IMR-90 (cell line): ENCODE data around the gene URB1. TPM values are rescaled to one million over a fixed set of nuclear protein-coding genes. Genes with fewer than 3 reads are reported as not detected.

Experiments
- ATAC-seq: fragments of 200-7000 bp; cut with Tn5 transposase; 2 replicates; pipeline ENCODE4 v1.9.1; 2020; ENCODE audit warnings: low read depth, mild to moderate bottlenecking, moderate library complexity
- BruUV-seq: library from RNA; stranded (reverse); fragments of 400-500 nt; replicated peaks from 2 replicates; lab custom pipeline; 2021; lab: Mats Ljungman, UMichigan
- CTCF ChIA-PET: fragments of 300-600 bp; formaldehyde crosslinking; extraction: SDS; loops from one replicate; lab custom pipeline; 2021; ENCODE audit warnings: antibody characterized with exemption; lab: Yijun Ruan, JAX
- POLR2A ChIA-PET: fragments of 300-600 bp; sonication (Branson Sonifier 250); formaldehyde crosslinking; loops from one replicate; lab custom pipeline; 2022; ENCODE audit warnings: antibody characterized with exemption; ENCODE audit not compliant: unreplicated experiment; lab: Charles Lee
- DNase-seq: peaks from one replicate; pipeline ENCODE4 v3.0.0; 2013
- H2AFZ ChIP-seq: replicated peaks from 2 replicates; pipeline ENCODE3; 2013; ENCODE audit warnings: low read length, mild to moderate bottlenecking; ENCODE audit not compliant: poor library complexity
- H2AK5ac ChIP-seq: 2 replicates; pipeline ENCODE4 v1.6.1; 2013; ENCODE audit warnings: low read depth, low read length, inconsistent platforms
- H2AK9ac ChIP-seq: replicated peaks from 2 replicates; pipeline ENCODE3; 2013; ENCODE audit warnings: mild to moderate bottlenecking, low read depth, low read length, moderate library complexity; ENCODE audit not compliant: poor library complexity
- H2BK120ac ChIP-seq: 2 replicates; pipeline ENCODE4 v1.6.1; 2013; ENCODE audit warnings: low read depth, low read length, inconsistent platforms
- H2BK15ac ChIP-seq: 3 replicates; pipeline ENCODE4 v1.6.1; 2013; ENCODE audit warnings: low read depth, low read length, inconsistent platforms
- H2BK20ac ChIP-seq: 2 replicates; pipeline ENCODE4 v1.6.1; 2013; ENCODE audit warnings: low read depth, mild to moderate bottlenecking, inconsistent platforms, low read length, moderate library complexity
- H2BK5ac ChIP-seq: 2 replicates; pipeline ENCODE4 v1.6.1; 2013; ENCODE audit warnings: mild to moderate bottlenecking, low read depth, low read length, inconsistent platforms; ENCODE audit not compliant: poor library complexity, severe bottlenecking
- H3K14ac ChIP-seq: replicated peaks from 2 replicates; pipeline ENCODE4 v1.6.1; 2013; ENCODE audit warnings: low read depth, low read length, inconsistent platforms
- H3K18ac ChIP-seq: 2 replicates; pipeline ENCODE4 v1.6.1; 2013; ENCODE audit warnings: low read depth, low read length, control low read depth
- H3K23ac ChIP-seq: 2 replicates; pipeline ENCODE4 v1.6.1; 2013; ENCODE audit warnings: low read depth, low read length, inconsistent platforms
- H3K27ac ChIP-seq: 2 replicates; pipeline ENCODE4 v1.5.1; 2013; ENCODE audit warnings: mild to moderate bottlenecking, control low read depth, low read length; ENCODE audit not compliant: insufficient read depth
- H3K27me3 ChIP-seq: 2 replicates; pipeline ENCODE4 v1.6.1; 2013; ENCODE audit warnings: low read length; ENCODE audit not compliant: control insufficient read depth, insufficient read depth
- H3K36me3 ChIP-seq: 2 replicates; pipeline ENCODE4 v1.6.1; 2013; ENCODE audit warnings: low read length, mixed read lengths; ENCODE audit not compliant: control insufficient read depth, insufficient read depth
- H3K4ac ChIP-seq: 2 replicates; pipeline ENCODE4 v1.6.1; 2013; ENCODE audit warnings: low read depth, low read length, inconsistent platforms
- H3K4me1 ChIP-seq: 2 replicates; pipeline ENCODE4 v1.6.1; 2013; ENCODE audit warnings: low read length, mixed read lengths; ENCODE audit not compliant: control insufficient read depth, insufficient read depth
- H3K4me2 ChIP-seq: 2 replicates; pipeline ENCODE4 v1.6.1; 2013; ENCODE audit warnings: low read depth, mild to moderate bottlenecking, control low read depth, low read length, moderate library complexity
- H3K4me3 ChIP-seq: 2 replicates; pipeline ENCODE4 v1.5.1; 2013; ENCODE audit warnings: low read depth, mild to moderate bottlenecking, control low read depth, low read length, moderate library complexity; ENCODE audit not compliant: insufficient read depth
- H3K56ac ChIP-seq: 2 replicates; pipeline ENCODE4 v1.6.1; 2013; ENCODE audit warnings: low read length, inconsistent platforms; ENCODE audit not compliant: insufficient read depth; ENCODE audit errors: extremely low read depth
- H3K79me1 ChIP-seq, 2 experiments: 2 replicates each; pipeline ENCODE4 v1.6.1; 2013; ENCODE audit warnings: low read length in 2 of 2, inconsistent platforms in 1 of 2, low read depth in 1 of 2
- H3K9ac ChIP-seq: 2 replicates; pipeline ENCODE4 v1.6.1; 2013; ENCODE audit warnings: low read depth, low read length, control low read depth
- H3K9me1 ChIP-seq: 2 replicates; pipeline ENCODE4 v1.6.1; 2013; ENCODE audit warnings: low read length, inconsistent platforms; ENCODE audit not compliant: insufficient read depth
- H3K9me3 ChIP-seq: 2 replicates; pipeline ENCODE4 v1.6.1; 2013; ENCODE audit warnings: low read length; ENCODE audit not compliant: control insufficient read depth, insufficient read depth
- H4K20me1 ChIP-seq: 2 replicates; pipeline ENCODE4 v1.6.1; 2013; ENCODE audit warnings: low read length, inconsistent platforms; ENCODE audit not compliant: insufficient read depth
- H4K5ac ChIP-seq: 2 replicates; pipeline ENCODE4 v1.6.1; 2013; ENCODE audit warnings: mild to moderate bottlenecking, low read depth, low read length, control low read depth
- H4K8ac ChIP-seq, 2 experiments: 2 replicates each; pipeline ENCODE4 v1.6.1; 2013; ENCODE audit warnings: low read depth in 2 of 2, low read length in 2 of 2, control low read depth in 1 of 2, inconsistent platforms in 1 of 2
- H4K91ac ChIP-seq: 2 replicates; pipeline ENCODE4 v1.6.1; 2013; ENCODE audit warnings: low read depth, low read length, inconsistent platforms; ENCODE audit not compliant: insufficient read depth
- BHLHE40 ChIP-seq: fragments of 150-350 bp; IDR thresholded peaks from 2 replicates; pipeline ENCODE4 v1.6.1; 2016; ENCODE audit warnings: mild to moderate bottlenecking, low read depth, low read length
- FOS ChIP-seq: fragments of 150-350 bp; IDR thresholded peaks from 2 replicates; pipeline ENCODE4 v1.6.1; 2016; ENCODE audit warnings: low read depth, low read length
- MAZ ChIP-seq: IDR thresholded peaks from 2 replicates; pipeline ENCODE4 v1.6.1; 2012; ENCODE audit warnings: low read depth, mild to moderate bottlenecking, low read length, improper control_type of control experiment, moderate library complexity, borderline replicate concordance
- MXI1 ChIP-seq: IDR thresholded peaks from 2 replicates; pipeline ENCODE4 v1.6.1; 2012; ENCODE audit warnings: low read depth, mild to moderate bottlenecking, low read length, moderate library complexity, borderline replicate concordance
- POLR2A ChIP-seq: IDR thresholded peaks from 2 replicates; pipeline ENCODE4 v1.6.1; 2012; ENCODE audit warnings: mild to moderate bottlenecking, low read depth, low read length
- RCOR1 ChIP-seq: IDR thresholded peaks from 2 replicates; pipeline ENCODE4 v1.6.1; 2012; ENCODE audit warnings: mild to moderate bottlenecking, low read length, improper control_type of control experiment; ENCODE audit not compliant: insufficient replicate concordance
- SMC3 ChIP-seq: fragments of 150-350 bp; IDR thresholded peaks from 2 replicates; pipeline ENCODE4 v1.6.1; 2016; ENCODE audit warnings: low read depth, mild to moderate bottlenecking, antibody characterized with exemption, low read length, moderate library complexity
- WGBS, 2 experiments: methylation state at CpG; one replicate each; pipeline versions ENCODE4 v1.1.5 to v1.1.7; 2013; ENCODE audit warnings: missing lambda C conversion rate in 2 of 2; ENCODE audit not compliant: insufficient read length in 1 of 2; ENCODE audit errors: extremely low coverage in 2 of 2; 5-methylcytosine and 5-hydroxymethylcytosine counted together
- dilution Hi-C: fragments of 300-500 bp; cut with HindIII; formaldehyde crosslinking; loops from one replicate; pipeline ENCODE4 v1.14.3; 2018; ENCODE audit warnings: low sequenced_read_pairs; ENCODE audit not compliant: unreplicated experiment
- in situ Hi-C: fragments of 300-500 bp; cut with MboI; formaldehyde crosslinking; loops from 3 replicates; pipeline ENCODE4 v1.14.3; 2019; ENCODE audit warnings: low sequenced_read_pairs, inconsistent platforms, mixed read lengths
- intact Hi-C: fragments of 100-400 bp; cut with micrococcal nuclease; formaldehyde crosslinking; loops from 2 replicates; pipeline ENCODE4 v1.10.0; 2022
- polyA plus RNA-seq, 3 experiments: library from polyadenylated mRNA; depleted of rRNA; stranded (reverse); fragments of >200 nt; gene quantifications; 2 replicates each; pipeline ENCODE4 v1.2.3, GENCODE V29; 2012; ENCODE audit warnings: low replicate concordance in 1 of 3
- total RNA-seq: library from RNA; depleted of rRNA; stranded (reverse); fragments of >200 nt; gene quantifications from 2 replicates; pipeline ENCODE4 v1.2.3, GENCODE V29; 2012

The URB1 gene
- total and polyA plus RNA-seq, 2 of the 4 experiments (the other 2 are of a cell fraction) = 9.2 to 12.7 TPM

DNA sequence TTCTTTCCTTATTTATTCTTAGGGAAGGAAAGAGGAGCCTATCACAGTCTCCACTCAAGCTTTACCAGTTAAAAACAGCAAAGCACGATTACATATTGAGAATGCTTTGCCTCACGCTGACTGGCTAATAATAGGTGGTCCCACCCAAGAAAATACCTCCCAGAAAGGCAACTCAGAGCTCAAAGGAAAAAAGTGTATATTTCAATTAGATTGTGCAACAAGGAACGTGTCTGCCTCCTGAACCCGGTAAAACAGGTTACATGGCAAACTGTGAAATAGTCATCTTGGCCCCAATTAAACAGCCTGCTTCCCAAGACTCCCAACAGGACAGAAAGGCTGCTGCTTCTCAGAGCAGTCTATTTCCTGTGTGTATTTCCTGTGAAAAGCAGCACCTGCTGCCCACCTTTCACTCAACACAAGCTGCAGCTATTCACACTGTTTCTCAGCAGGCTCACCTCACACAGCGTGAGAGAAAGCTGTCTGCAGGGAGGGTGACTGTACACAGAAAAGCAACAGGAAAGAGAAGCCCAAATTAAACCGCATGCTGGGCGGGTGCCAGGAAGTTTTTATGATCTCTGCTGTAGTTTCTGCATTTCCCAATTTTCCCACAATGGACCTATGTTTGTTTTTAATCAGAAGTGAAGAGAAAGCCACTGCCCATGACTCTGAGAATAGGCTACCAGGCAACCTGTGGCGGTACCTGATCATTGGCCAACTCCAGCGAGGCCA, 44.0 kb downstream of the URB1 start:
- H3K4ac ChIP-seq = no peak overlapping the region
- intact Hi-C loops (no loop called here), dilution Hi-C loops (no loop called here), in situ Hi-C loops (no loop called here)
- H3K23ac ChIP-seq = no peak overlapping the region
- ATAC-seq (no peak), DNase-seq (no peak)
- no peak overlapping the region for H2AK9ac ChIP-seq
- no peak overlapping the region for H3K27ac ChIP-seq
- no peak overlapping the region for H4K5ac ChIP-seq
- no peak for TF ChIP-seq RCOR1
- TF ChIP-seq BHLHE40 = no peak
- no peak for TF ChIP-seq MXI1
- TF ChIP-seq POLR2A = no peak
- no peak for TF ChIP-seq FOS
- no peak for TF ChIP-seq MAZ
- no peak for TF ChIP-seq SMC3
- peaks cover 7 to 24% of the 10 kb centered on the region in 2 experiments; a peak in 2 of 4 replicates for H3K79me1 ChIP-seq
- H3K9ac ChIP-seq = no peak overlapping the region
- H3K4me2 ChIP-seq = no peak overlapping the region
- BruUV-seq = no TSS peak
- no peak overlapping the region for H4K8ac ChIP-seq
- CTCF ChIA-PET = no interaction called here
- H3K9me1 ChIP-seq = no peaks in the 10 kb centered on the region
- H3K18ac ChIP-seq = no peak overlapping the region
- H4K91ac ChIP-seq = no peak overlapping the region
- no peak overlapping the region for H3K4me3 ChIP-seq
- H3K14ac ChIP-seq = no peak overlapping the region
- no peaks in the 10 kb centered on the region for H4K20me1 ChIP-seq
- no peaks in the 10 kb centered on the region for H3K27me3 ChIP-seq
- H3K56ac ChIP-seq = no peak overlapping the region
- WGBS, 2 experiments = 74% methylated on average over 3 of the region's 9 CpGs; no CpG with 5 or more reads in 1 of the 2 experiments
- no peak overlapping the region for H2BK5ac ChIP-seq
- POLR2A ChIA-PET = no interaction called here
- no peak overlapping the region for H2AK5ac ChIP-seq
- peaks cover 10% of the 10 kb centered on the region for H3K9me3 ChIP-seq
- no peaks in the 10 kb centered on the region for H3K4me1 ChIP-seq
- no peak overlapping the region for H2BK15ac ChIP-seq
- peaks cover 84% of the 10 kb centered on the region for H3K36me3 ChIP-seq
- H2BK20ac ChIP-seq = no peak overlapping the region
- no peak overlapping the region for H2BK120ac ChIP-seq
- H2AFZ ChIP-seq = no peak overlapping the region
